OCI-LY7 (cell line): ENCODE results near the gene AXIN2.

Source experiments
- EZH2phosphoT487 ChIP-seq: fragments of 200-600 bp; sonication (generic); IDR thresholded peaks from 2 replicates; pipeline ENCODE4 v1.6.1; 2018; ENCODE audit warnings: low read depth, borderline replicate concordance, mild to moderate bottlenecking, mixed run types, antibody characterized with exemption, low read length, moderate library complexity, mixed read lengths
- TF ChIP-seq, protein P1 (sequence below): fragments of 200-600 bp; sonication (generic); conservative IDR thresholded peaks from 2 replicates; pipeline ENCODE4 v1.5.1; 2014; ENCODE audit warnings: mild to moderate bottlenecking, antibody characterized with exemption, low read length, moderate library complexity, mixed read lengths

DNA sequence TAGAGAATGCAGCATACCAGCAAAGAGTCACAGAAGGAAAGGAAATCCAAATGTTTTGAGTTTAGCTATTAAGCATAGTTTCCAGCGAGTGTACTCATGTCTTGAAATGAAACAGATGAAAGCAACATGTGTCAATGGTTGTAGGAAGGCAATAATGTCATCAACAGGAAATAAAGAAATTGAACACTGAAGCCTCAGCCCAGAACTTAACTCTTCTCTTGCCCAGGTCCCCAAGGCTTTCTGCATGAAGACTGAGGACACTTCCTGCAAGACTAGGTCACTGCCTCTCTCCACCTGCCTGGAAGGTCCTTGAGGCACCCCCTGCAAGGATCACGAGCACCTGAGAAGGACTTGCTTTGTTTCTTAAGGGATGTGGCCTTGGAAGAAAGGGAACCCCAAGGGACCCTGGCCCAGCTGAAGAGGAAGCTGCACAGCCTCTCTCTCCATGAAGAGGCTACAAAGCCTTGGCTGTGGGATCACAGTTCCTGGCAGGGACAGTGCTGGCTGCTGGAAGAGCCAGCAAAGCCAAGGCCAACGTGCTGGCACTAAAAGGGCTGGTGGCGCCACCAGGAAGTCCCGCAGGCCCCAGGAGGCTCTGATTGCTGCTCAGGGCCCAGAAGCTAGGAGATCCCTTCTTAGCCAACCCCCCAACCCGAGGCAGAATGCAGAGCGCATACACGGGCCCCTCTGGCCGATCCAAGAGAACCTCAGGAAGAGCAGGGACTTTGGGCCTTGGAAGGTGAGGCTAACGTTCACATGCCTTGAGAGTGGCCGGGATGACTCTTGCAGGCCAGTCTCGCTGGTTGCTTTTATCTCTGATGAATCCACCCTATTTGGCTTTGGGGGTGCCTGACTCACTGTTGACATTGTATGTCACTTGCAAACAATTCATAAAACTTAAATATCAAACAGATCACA, 23.4 kb upstream of the AXIN2 start:
- TF ChIP-seq, protein P1, sequence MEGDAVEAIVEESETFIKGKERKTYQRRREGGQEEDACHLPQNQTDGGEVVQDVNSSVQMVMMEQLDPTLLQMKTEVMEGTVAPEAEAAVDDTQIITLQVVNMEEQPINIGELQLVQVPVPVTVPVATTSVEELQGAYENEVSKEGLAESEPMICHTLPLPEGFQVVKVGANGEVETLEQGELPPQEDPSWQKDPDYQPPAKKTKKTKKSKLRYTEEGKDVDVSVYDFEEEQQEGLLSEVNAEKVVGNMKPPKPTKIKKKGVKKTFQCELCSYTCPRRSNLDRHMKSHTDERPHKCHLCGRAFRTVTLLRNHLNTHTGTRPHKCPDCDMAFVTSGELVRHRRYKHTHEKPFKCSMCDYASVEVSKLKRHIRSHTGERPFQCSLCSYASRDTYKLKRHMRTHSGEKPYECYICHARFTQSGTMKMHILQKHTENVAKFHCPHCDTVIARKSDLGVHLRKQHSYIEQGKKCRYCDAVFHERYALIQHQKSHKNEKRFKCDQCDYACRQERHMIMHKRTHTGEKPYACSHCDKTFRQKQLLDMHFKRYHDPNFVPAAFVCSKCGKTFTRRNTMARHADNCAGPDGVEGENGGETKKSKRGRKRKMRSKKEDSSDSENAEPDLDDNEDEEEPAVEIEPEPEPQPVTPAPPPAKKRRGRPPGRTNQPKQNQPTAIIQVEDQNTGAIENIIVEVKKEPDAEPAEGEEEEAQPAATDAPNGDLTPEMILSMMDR, result no peak
- TF ChIP-seq EZH2phosphoT487, result no peak
